ENCODE results near the gene TXNRD2.

DNA sequence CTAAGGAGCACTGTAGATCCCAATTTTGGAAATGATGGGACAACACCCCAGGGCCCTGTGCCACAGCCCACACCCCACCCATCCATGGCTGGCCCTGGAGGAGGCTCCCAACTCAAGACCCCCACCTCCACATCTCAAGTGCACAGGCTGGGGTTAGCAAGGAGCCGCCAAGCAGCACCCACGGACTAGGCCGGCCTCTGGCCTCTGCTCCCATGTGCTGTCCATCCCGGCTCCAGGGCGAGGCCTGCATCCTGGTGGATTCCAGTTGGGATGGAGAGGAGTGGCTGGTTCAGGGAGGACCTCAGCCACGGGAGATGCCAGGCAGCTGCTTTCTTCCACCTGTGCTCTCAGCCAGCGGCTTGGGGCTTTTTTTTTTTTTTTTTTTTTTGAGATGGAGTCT is 43.5 kb downstream of the TXNRD2 start:
- TF ChIP-seq GATA3 (IDR thresholded peaks at IDR 0.05; ENCODE audit: low read depth, low read length) (no peak), GATA2 (IDR thresholded peaks at IDR 0.05; ENCODE audit: low read depth, low read length) (no peak)
